HEK293 (cell line): ENCODE results near the gene RIPOR1.
A peak's percentile ranks its signal among the peaks of the same experiment; 100 is the strongest.

ENCODE experiments used
- CTCF ChIA-PET: fragments of 350-600 bp; formaldehyde crosslinking; extraction: SDS; loops from one replicate; lab custom pipeline; 2021; ENCODE audit warnings: antibody characterized with exemption; lab: Yijun Ruan, JAX
- POLR2A ChIA-PET: fragments of 300-600 bp; formaldehyde crosslinking; extraction: SDS; loops from one replicate; lab custom pipeline; 2020; ENCODE audit warnings: antibody characterized with exemption, inconsistent platforms; lab: Yijun Ruan, JAX
- H3K27ac ChIP-seq: fragments of 200-500 bp; sonication (Bioruptor generic); 2 replicates; pipeline ENCODE4 v1.5.1; 2014; ENCODE audit warnings: low read depth, low read length, control low read depth, inconsistent platforms; ENCODE audit errors: extremely low read depth
- H3K36me3 ChIP-seq, 2 experiments: fragments of 200-500 bp in 1 of 2; sonication (Bioruptor generic) in 1 of 2; 1 replicate in 1 of 2; 2 replicates in 1 of 2; pipeline ENCODE4 v1.5.1; 2014 to 2017; ENCODE audit warnings: inconsistent platforms in 2 of 2, low read length in 2 of 2; ENCODE audit not compliant: control insufficient read depth in 2 of 2, insufficient read depth in 1 of 2
- H3K4me1 ChIP-seq: fragments of 200-500 bp; sonication (Bioruptor generic); 2 replicates; pipeline ENCODE4 v1.5.1; 2014; ENCODE audit warnings: mild to moderate bottlenecking, low read length, inconsistent platforms; ENCODE audit not compliant: control insufficient read depth, insufficient read depth
- H3K4me3 ChIP-seq: 2 replicates; pipeline ENCODE4 v1.5.1; 2011; ENCODE audit warnings: low read depth, mild to moderate bottlenecking, control low read depth, low read length, moderate library complexity
- H3K9me3 ChIP-seq: fragments of 200-500 bp; sonication (Bioruptor generic); 2 replicates; pipeline ENCODE4 v1.5.1; 2014; ENCODE audit warnings: low read depth, low read length, inconsistent platforms; ENCODE audit not compliant: control insufficient read depth, insufficient read depth
- KLF1 ChIP-seq: fragments of 450-650 bp; formaldehyde crosslinking; IDR thresholded peaks from 2 replicates; pipeline ENCODE4 v1.5.1; 2016; ENCODE audit warnings: missing biosample characterization, missing genetic modification characterization
- KLF16 ChIP-seq: fragments of 450-650 bp; formaldehyde crosslinking; IDR thresholded peaks from 2 replicates; pipeline ENCODE4 v1.5.1; 2017; ENCODE audit warnings: missing biosample characterization, missing genetic modification characterization
- ZBTB17 ChIP-seq: fragments of 450-650 bp; formaldehyde crosslinking; IDR thresholded peaks from 2 replicates; pipeline ENCODE4 v1.5.1; 2016; ENCODE audit warnings: missing biosample characterization, missing genetic modification characterization
- ZIC2 ChIP-seq: fragments of 450-650 bp; formaldehyde crosslinking; IDR thresholded peaks from 2 replicates; pipeline ENCODE4 v1.5.1; 2016; ENCODE audit warnings: missing biosample characterization, missing genetic modification characterization
- ZNF18 ChIP-seq: fragments of 450-650 bp; formaldehyde crosslinking; IDR thresholded peaks from 2 replicates; pipeline ENCODE4 v1.5.1; 2016; ENCODE audit warnings: missing biosample characterization, missing genetic modification characterization
- ZNF518A ChIP-seq: fragments of 450-650 bp; formaldehyde crosslinking; conservative IDR thresholded peaks from 2 replicates; pipeline ENCODE4 v1.5.1; 2016; ENCODE audit warnings: low read depth, missing biosample characterization, missing genetic modification characterization
- ZNF555 ChIP-seq: fragments of 450-650 bp; formaldehyde crosslinking; conservative IDR thresholded peaks from 2 replicates; pipeline ENCODE4 v1.5.1; 2017; ENCODE audit warnings: missing biosample characterization, mild to moderate bottlenecking, missing genetic modification characterization, inconsistent platforms
- ZNF610 ChIP-seq: fragments of 450-650 bp; formaldehyde crosslinking; IDR thresholded peaks from 2 replicates; pipeline ENCODE4 v1.5.1; 2016; ENCODE audit warnings: missing biosample characterization, missing genetic modification characterization, borderline replicate concordance
- ZNF639 ChIP-seq: fragments of 450-650 bp; formaldehyde crosslinking; IDR thresholded peaks from 2 replicates; pipeline ENCODE4 v1.5.1; 2016; ENCODE audit warnings: missing biosample characterization, missing genetic modification characterization
- ZNF692 ChIP-seq: fragments of 450-650 bp; formaldehyde crosslinking; IDR thresholded peaks from 2 replicates; pipeline ENCODE4 v1.5.1; 2016; ENCODE audit warnings: missing biosample characterization, missing genetic modification characterization
- ZNF830 ChIP-seq: fragments of 450-650 bp; IDR thresholded peaks from 2 replicates; pipeline ENCODE4 v1.5.0; 2018; ENCODE audit warnings: missing biosample characterization, missing genetic modification characterization, low read depth, mild to moderate bottlenecking, moderate library complexity

Gene RIPOR1

GRCh38 chr16:67546761-67547422 lies 18.3 kb downstream of the RIPOR1 start (continued):
- TF ChIP-seq ZNF518A (tag by site-specific recombination) (no peak), ZNF692 (tag by site-specific recombination) (peak; percentile 70), ZBTB17 (peak; percentile 72; the same call in 1 of the 2 replicates), ZNF639 (tag by site-specific recombination) (no peak), KLF16 (0 out of 2 replicates have a peak, but pooled peaks have one; percentile 22), ZNF610 (no peak)

- H3K4me1 ChIP-seq, result 0 out of 2 replicates have a peak, but pooled peaks cover 2% of the 10 kb centered on the region
- H3K27ac ChIP-seq, result no peak overlapping the region
- CTCF ChIA-PET, result interaction anchor here (0.6 to 5.5 kb wide), 38 partner anchors 8 to 619 kb away, joined by 3 to 119 read pairs (median 4); partner anchors contain the start of genes ATP6V0D1, C16orf86, CARMIL2 and CTCF
- POLR2A ChIA-PET, result interaction anchor here (0.5 to 1.7 kb wide), 4 partner anchors 14 to 383 kb away, joined by 3 to 14 read pairs (median 6); partner anchors contain the start of genes CARMIL2 and CTCF
- H3K9me3 ChIP-seq, result no peaks in the 10 kb centered on the region
- TF ChIP-seq KLF1 (0 out of 2 replicates have a peak, but pooled peaks have one; percentile 25), ZNF555 (tag by site-specific recombination) (no peak), ZIC2 (tag by site-specific recombination) (peak; percentile 84), ZNF18 (tag by site-specific recombination) (no peak), ZNF830 (no peak)
- H3K36me3 ChIP-seq, result peaks cover 0 to 51% of the 10 kb centered on the region in 2 experiments; a peak in 2 of 3 replicates
- no peak overlapping the region for H3K4me3 ChIP-seq
These were observed 19.0 kb downstream of the RIPOR1 start for GRCh38 chr16:67547423-67548264.
